HCT116 (cell line): ENCODE results near the gene TMCC3. TPM values are rescaled to one million over a fixed set of nuclear protein-coding genes. Genes with fewer than 3 reads are reported as not detected.

Source experiments
- ATAC-seq: fragments of 200-7000 bp; cut with Tn5 transposase; 2 replicates; pipeline ENCODE4 v1.9.1; 2020; ENCODE audit warnings: mild to moderate bottlenecking, moderate library complexity
- BruUV-seq: library from RNA; stranded (reverse); fragments of 400-500 nt; replicated peaks from 2 replicates; lab custom pipeline; 2021; lab: Mats Ljungman, UMichigan
- CTCF ChIA-PET: fragments of 300-600 bp; sonication (Branson Sonifier 250); formaldehyde crosslinking; loops from one replicate; lab custom pipeline; 2021; ENCODE audit warnings: antibody characterized with exemption; lab: Charles Lee
- POLR2A ChIA-PET: fragments of 300-600, 350-600 bp; sonication (Branson Sonifier 250); formaldehyde crosslinking; loops from one replicate; lab custom pipeline; 2021; ENCODE audit warnings: antibody characterized with exemption; lab: Charles Lee
- RAD21 ChIA-PET, 2 experiments: fragments of 300-600 bp; sonication (Branson Sonifier 250); formaldehyde crosslinking; loops; one replicate each; lab custom pipeline; 2023; ENCODE audit warnings: low total read pairs in 2 of 2; ENCODE audit not compliant: uncharacterized antibody in 2 of 2, unreplicated experiment in 2 of 2, low non-redundant PET in 1 of 2; lab: Charles Lee
- DNase-seq: peaks from one replicate; pipeline ENCODE4 v3.0.0-alpha.2; 2010; ENCODE audit warnings: low read depth, low spot score
- H2AFZ ChIP-seq: fragments of 200-600 bp; shearing (Covaris generic), sonication (generic); 2 replicates; pipeline ENCODE4 v1.6.1; 2017; ENCODE audit warnings: low read depth, mixed run types, mixed read lengths, antibody characterized with exemption, low read length; ENCODE audit not compliant: poor library complexity, severe bottlenecking
- H3K27ac ChIP-seq: 2 replicates; pipeline ENCODE4 v1.5.1; 2012; ENCODE audit warnings: low read depth, low read length
- H3K27me3 ChIP-seq: fragments of 200-600 bp; sonication (generic); 2 replicates; pipeline ENCODE4 v1.6.1; 2016; ENCODE audit warnings: mixed run types, low read length, mixed read lengths; ENCODE audit not compliant: insufficient read depth
- H3K36me3 ChIP-seq, 2 experiments: fragments of 200-500 bp in 1 of 2; fragments of 200-600 bp in 1 of 2; sonication (Bioruptor generic) in 1 of 2; sonication (generic) in 1 of 2; 2 replicates each; pipeline versions ENCODE4 v1.5.1 to v1.6.1; 2014 to 2016; ENCODE audit warnings: low read length in 2 of 2, inconsistent platforms in 1 of 2, mixed read lengths in 1 of 2, mixed run types in 1 of 2; ENCODE audit not compliant: insufficient read depth in 2 of 2, control insufficient read depth in 1 of 2
- H3K4me1 ChIP-seq, 2 experiments: fragments of 200-600 bp in 1 of 2; sonication (generic) in 1 of 2; 2 replicates each; pipeline versions ENCODE4 v1.5.1 to v1.6.1; 2012 to 2017; ENCODE audit warnings: low read length in 2 of 2, inconsistent platforms in 1 of 2, mild to moderate bottlenecking in 1 of 2, mixed read lengths in 1 of 2, mixed run types in 1 of 2, moderate library complexity in 1 of 2; ENCODE audit not compliant: insufficient read depth in 2 of 2, control insufficient read depth in 1 of 2
- H3K4me2 ChIP-seq: fragments of 200-600 bp; sonication (generic); 2 replicates; pipeline ENCODE4 v1.6.1; 2017; ENCODE audit warnings: mixed run types, low read length, mixed read lengths
- H3K4me3 ChIP-seq, 2 experiments: fragments of 200-600 bp in 1 of 2; sonication (generic) in 1 of 2; replicated peaks in 1 of 2; 2 replicates each; pipeline ENCODE4 v1.5.1; 2011 to 2016; ENCODE audit warnings: low read length in 2 of 2, control low read depth in 1 of 2, low read depth in 1 of 2, mild to moderate bottlenecking in 1 of 2, mixed read lengths in 1 of 2, mixed run types in 1 of 2
- H3K79me2 ChIP-seq: fragments of 200-600 bp; sonication (generic); 2 replicates; pipeline ENCODE4 v1.6.1; 2017; ENCODE audit warnings: mild to moderate bottlenecking, mixed run types, low read length, moderate library complexity, mixed read lengths; ENCODE audit not compliant: insufficient read depth
- H3K9ac ChIP-seq: fragments of 200-600 bp; sonication (generic); 2 replicates; pipeline ENCODE4 v1.6.1; 2016; ENCODE audit warnings: low read length, mixed read lengths
- H3K9me2 ChIP-seq: fragments of 200-600 bp; sonication (generic), shearing (Covaris generic); 2 replicates; pipeline ENCODE4 v1.6.1; 2017; ENCODE audit warnings: mixed run types, mild to moderate bottlenecking, moderate library complexity; ENCODE audit not compliant: insufficient read depth
- H3K9me3 ChIP-seq, 2 experiments: fragments of 200-500 bp in 1 of 2; fragments of 200-600 bp in 1 of 2; sonication (Bioruptor generic) in 1 of 2; sonication (generic) in 1 of 2; 2 replicates each; pipeline ENCODE4 v1.6.1; 2014 to 2017; ENCODE audit warnings: low read length in 2 of 2, mixed read lengths in 2 of 2, inconsistent platforms in 1 of 2, low read depth in 1 of 2, mild to moderate bottlenecking in 1 of 2, mixed run types in 1 of 2, moderate library complexity in 1 of 2; ENCODE audit not compliant: control insufficient read depth in 1 of 2, insufficient read depth in 1 of 2
- H4K20me1 ChIP-seq: fragments of 200-600 bp; sonication (generic), shearing (Covaris generic); 2 replicates; pipeline ENCODE4 v1.6.1; 2017; ENCODE audit warnings: mixed run types, mild to moderate bottlenecking, moderate library complexity; ENCODE audit not compliant: insufficient read depth
- ATF3 ChIP-seq: IDR thresholded peaks from 2 replicates; pipeline ENCODE4 v1.6.1; 2012
- CBX3 ChIP-seq: IDR thresholded peaks from 2 replicates; pipeline ENCODE4 v1.6.1; 2012; ENCODE audit warnings: low read depth
- ELF1 ChIP-seq: IDR thresholded peaks from 2 replicates; pipeline ENCODE4 v1.6.1; 2012; ENCODE audit warnings: low read depth, borderline replicate concordance
- EZH2phosphoT487 ChIP-seq: fragments of 200-600 bp; IDR thresholded peaks from 2 replicates; pipeline ENCODE4 v1.6.1; 2018; ENCODE audit warnings: antibody characterized with exemption, borderline replicate concordance
- JUND ChIP-seq: IDR thresholded peaks from 2 replicates; pipeline ENCODE4 v1.6.1; 2012
- MAX ChIP-seq: IDR thresholded peaks from 2 replicates; pipeline ENCODE4 v1.6.1; 2012
- POLR2AphosphoS5 ChIP-seq: IDR thresholded peaks from 2 replicates; pipeline ENCODE4 v1.6.1; 2011; ENCODE audit warnings: mild to moderate bottlenecking, low read depth, low read length, moderate library complexity
- REST ChIP-seq: IDR thresholded peaks from 2 replicates; pipeline ENCODE4 v1.6.1; 2012; ENCODE audit warnings: low read depth
- SIN3A ChIP-seq: IDR thresholded peaks from 2 replicates; pipeline ENCODE4 v1.6.1; 2012; ENCODE audit warnings: low read depth
- SRF ChIP-seq: IDR thresholded peaks from 2 replicates; pipeline ENCODE4 v1.6.1; 2012; ENCODE audit warnings: low read depth
- TCF7L2 ChIP-seq: IDR thresholded peaks from 2 replicates; pipeline ENCODE4 v1.7.0; 2011; ENCODE audit warnings: borderline replicate concordance, inconsistent platforms; ENCODE audit not compliant: insufficient read depth, insufficient read length; ENCODE audit errors: extremely low read depth
- YY1 ChIP-seq: IDR thresholded peaks from 2 replicates; pipeline ENCODE4 v1.6.1; 2011; ENCODE audit warnings: low read length, low read depth, moderate library complexity, mild to moderate bottlenecking; ENCODE audit not compliant: insufficient replicate concordance; ENCODE audit errors: extremely low read depth
- ZBTB33 ChIP-seq: IDR thresholded peaks from 2 replicates; pipeline ENCODE4 v1.6.1; 2011; ENCODE audit warnings: mild to moderate bottlenecking, low read length, moderate library complexity; ENCODE audit not compliant: insufficient replicate concordance; ENCODE audit errors: extremely low read depth
- ZFX ChIP-seq: fragments of 450-650 bp; IDR thresholded peaks from 2 replicates; pipeline ENCODE4 v1.6.1; 2017
- ZNF274 ChIP-seq: fragments of 200-500 bp; sonication (Bioruptor generic); IDR thresholded peaks from 2 replicates; pipeline ENCODE4 v1.6.1; 2014; ENCODE audit warnings: mild to moderate bottlenecking, low read depth, low read length, inconsistent platforms
- intact Hi-C: fragments of 100-400 bp; cut with micrococcal nuclease; formaldehyde crosslinking; loops from 2 replicates; pipeline ENCODE4 v1.10.0; 2022
- total RNA-seq: library from RNA; stranded (reverse); gene quantifications from one replicate; pipeline ENCODE4 v1.2.1, GENCODE V29; 2021; ENCODE audit not compliant: unreplicated experiment

TMCC3 gene
- total RNA-seq, 1 experiment from 2014 or later, result 4.5 TPM

GRCh38 chr12:94678379-94678778 lies 28.0 kb upstream of the TMCC3 start:
- no TSS peak for BruUV-seq

More at GRCh38 chr12:94678379-94678778, 28.0 kb upstream of the TMCC3 start:
- Histone ChIP-seq H3K9me3 (no peaks in the 10 kb centered on the region), H3K27ac (no peak overlapping the region), H3K9ac (no peak overlapping the region), H3K4me3 (no peak overlapping the region), H3K4me2 (no peak overlapping the region), H3K79me2 (no peaks in the 10 kb centered on the region), H2AFZ (no peak overlapping the region), H3K9me2 (no peaks in the 10 kb centered on the region), H4K20me1 (no peaks in the 10 kb centered on the region), H3K27me3 (no peaks in the 10 kb centered on the region), H3K36me3 (no peaks in the 10 kb centered on the region), H3K4me1 (no peaks in the 10 kb centered on the region)
- CTCF ChIA-PET, result no interaction called here
- RAD21 ChIA-PET, result no interaction called here
- intact Hi-C loops, result no loop called here
- POLR2A ChIA-PET, result no interaction called here
- DNase-seq, result no peak
- TF ChIP-seq EZH2phosphoT487 (no peak), MAX (no peak), ZFX (no peak), JUND (no peak), SRF (no peak), SIN3A (no peak), ELF1 (no peak), REST (no peak), YY1 (no peak), ZNF274 (no peak), CBX3 (no peak), ATF3 (no peak), POLR2AphosphoS5 (no peak), ZBTB33 (no peak), TCF7L2 (no peak)
- peak; percentile 42; the same call in 1 of the 2 replicates for ATAC-seq
